SU-DHL-6 (cell line): ENCODE measurements around the gene NSF.

Experiments used
- H2AFZ ChIP-seq: fragments of 200-600 bp; sonication (generic); 2 replicates; pipeline ENCODE4 v1.6.1; 2014; ENCODE audit warnings: low read depth, mild to moderate bottlenecking, moderate library complexity, mixed read lengths, antibody characterized with exemption, low read length; ENCODE audit not compliant: severe bottlenecking
- H3F3A ChIP-seq: fragments of 200-600 bp; shearing (Covaris generic); 2 replicates; pipeline ENCODE4 v1.6.0; 2016; ENCODE audit warnings: antibody characterized with exemption, mild to moderate bottlenecking; ENCODE audit not compliant: insufficient read depth
- H3K27ac ChIP-seq: fragments of 200-600 bp; sonication (generic); 2 replicates; pipeline ENCODE4 v1.5.1; 2016; ENCODE audit warnings: low read depth, mild to moderate bottlenecking, low read length, moderate library complexity, mixed read lengths
- H3K27me3 ChIP-seq: fragments of 200-600 bp; sonication (generic), shearing (Covaris generic); 2 replicates; pipeline ENCODE4 v1.6.0; 2014; ENCODE audit warnings: mild to moderate bottlenecking, low read length
- H3K36me3 ChIP-seq: fragments of 200-600 bp; sonication (generic); 2 replicates; pipeline ENCODE4 v1.6.1; 2014; ENCODE audit warnings: mild to moderate bottlenecking, low read length, mixed read lengths
- H3K4me2 ChIP-seq: fragments of 300-600, 200-600 bp; shearing (Covaris generic), sonication (generic); 2 replicates; pipeline ENCODE4 v1.6.0; 2014; ENCODE audit warnings: low read length, low read depth, mild to moderate bottlenecking; ENCODE audit not compliant: poor library complexity, severe bottlenecking
- H3K4me3 ChIP-seq: fragments of 200-600 bp; sonication (generic); 2 replicates; pipeline ENCODE4 v1.5.1; 2014; ENCODE audit warnings: antibody characterized with exemption, low read length, mild to moderate bottlenecking, mixed read lengths; ENCODE audit not compliant: insufficient read depth, poor library complexity, severe bottlenecking
- H3K79me2 ChIP-seq: fragments of 200-600 bp; sonication (generic); 2 replicates; pipeline ENCODE4 v1.6.1; 2014; ENCODE audit warnings: mild to moderate bottlenecking, low read length, moderate library complexity; ENCODE audit not compliant: insufficient read depth
- H3K9ac ChIP-seq: fragments of 200-600 bp; sonication (generic); 2 replicates; pipeline ENCODE4 v1.7.0; 2014; ENCODE audit warnings: mild to moderate bottlenecking, low read length
- H3K9me2 ChIP-seq: fragments of 200-600 bp; sonication (generic); replicated peaks from 2 replicates; pipeline ENCODE4 v1.6.1; 2014; ENCODE audit warnings: low read length; ENCODE audit not compliant: insufficient read depth
- H3K9me3 ChIP-seq: fragments of 200-600 bp; sonication (generic); 2 replicates; pipeline ENCODE4 v1.6.1; 2014; ENCODE audit warnings: low read length, mixed read lengths; ENCODE audit not compliant: insufficient read depth
- H4K20me1 ChIP-seq: fragments of 200-600 bp; sonication (generic); 2 replicates; pipeline ENCODE4 v1.6.1; 2014; ENCODE audit warnings: low read depth, mild to moderate bottlenecking, antibody characterized with exemption, low read length, moderate library complexity, mixed read lengths
- EZH2phosphoT487 ChIP-seq: fragments of 200-600 bp; sonication (generic), shearing (Covaris generic); conservative IDR thresholded peaks from 2 replicates; pipeline ENCODE4 v1.6.1; 2018; ENCODE audit warnings: mild to moderate bottlenecking, antibody characterized with exemption, low read length, moderate library complexity, mixed read lengths
- TF ChIP-seq, protein P1 (sequence below): fragments of 200-600 bp; sonication (generic); IDR thresholded peaks from one replicate; pipeline ENCODE4 v1.5.1; 2017; ENCODE audit warnings: antibody characterized with exemption, mild to moderate bottlenecking, low read length, moderate library complexity; ENCODE audit not compliant: insufficient read depth, poor library complexity, severe bottlenecking

Gene NSF

DNA sequence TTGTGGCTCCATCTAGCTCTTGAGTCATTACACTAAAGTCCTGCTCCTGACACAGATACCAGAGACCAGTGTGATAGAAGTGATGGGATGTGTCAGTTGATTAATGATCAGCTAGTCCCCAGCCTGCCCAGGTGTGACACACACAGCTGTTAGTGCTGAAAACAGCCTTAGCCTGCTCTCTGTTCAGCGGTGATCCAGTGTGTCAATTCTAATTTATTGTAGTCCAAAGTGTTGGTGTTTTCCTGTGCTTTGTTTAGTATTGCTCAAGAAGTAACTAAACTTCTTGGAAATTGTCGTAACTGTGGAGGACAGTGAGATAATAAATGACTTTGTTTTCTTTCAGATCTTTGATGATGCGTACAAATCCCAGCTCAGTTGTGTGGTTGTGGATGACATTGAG is 135.7 kb downstream of the NSF start:
- Histone ChIP-seq H3K4me3 (no peak overlapping the region), H3K4me2 (no peak overlapping the region), H3K27ac (no peak overlapping the region), H3K36me3 (peaks cover 20% of the 10 kb centered on the region), H3F3A (no peaks in the 10 kb centered on the region), H3K9me2 (no peaks in the 10 kb centered on the region), H3K79me2 (no peaks in the 10 kb centered on the region), H4K20me1 (no peaks in the 10 kb centered on the region), H2AFZ (no peak overlapping the region), H3K27me3 (no peaks in the 10 kb centered on the region), H3K9me3 (no peaks in the 10 kb centered on the region), H3K9ac (no peak overlapping the region)
- TF ChIP-seq, protein P1, sequence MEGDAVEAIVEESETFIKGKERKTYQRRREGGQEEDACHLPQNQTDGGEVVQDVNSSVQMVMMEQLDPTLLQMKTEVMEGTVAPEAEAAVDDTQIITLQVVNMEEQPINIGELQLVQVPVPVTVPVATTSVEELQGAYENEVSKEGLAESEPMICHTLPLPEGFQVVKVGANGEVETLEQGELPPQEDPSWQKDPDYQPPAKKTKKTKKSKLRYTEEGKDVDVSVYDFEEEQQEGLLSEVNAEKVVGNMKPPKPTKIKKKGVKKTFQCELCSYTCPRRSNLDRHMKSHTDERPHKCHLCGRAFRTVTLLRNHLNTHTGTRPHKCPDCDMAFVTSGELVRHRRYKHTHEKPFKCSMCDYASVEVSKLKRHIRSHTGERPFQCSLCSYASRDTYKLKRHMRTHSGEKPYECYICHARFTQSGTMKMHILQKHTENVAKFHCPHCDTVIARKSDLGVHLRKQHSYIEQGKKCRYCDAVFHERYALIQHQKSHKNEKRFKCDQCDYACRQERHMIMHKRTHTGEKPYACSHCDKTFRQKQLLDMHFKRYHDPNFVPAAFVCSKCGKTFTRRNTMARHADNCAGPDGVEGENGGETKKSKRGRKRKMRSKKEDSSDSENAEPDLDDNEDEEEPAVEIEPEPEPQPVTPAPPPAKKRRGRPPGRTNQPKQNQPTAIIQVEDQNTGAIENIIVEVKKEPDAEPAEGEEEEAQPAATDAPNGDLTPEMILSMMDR, result no peak
- no peak for TF ChIP-seq EZH2phosphoT487

DNA sequence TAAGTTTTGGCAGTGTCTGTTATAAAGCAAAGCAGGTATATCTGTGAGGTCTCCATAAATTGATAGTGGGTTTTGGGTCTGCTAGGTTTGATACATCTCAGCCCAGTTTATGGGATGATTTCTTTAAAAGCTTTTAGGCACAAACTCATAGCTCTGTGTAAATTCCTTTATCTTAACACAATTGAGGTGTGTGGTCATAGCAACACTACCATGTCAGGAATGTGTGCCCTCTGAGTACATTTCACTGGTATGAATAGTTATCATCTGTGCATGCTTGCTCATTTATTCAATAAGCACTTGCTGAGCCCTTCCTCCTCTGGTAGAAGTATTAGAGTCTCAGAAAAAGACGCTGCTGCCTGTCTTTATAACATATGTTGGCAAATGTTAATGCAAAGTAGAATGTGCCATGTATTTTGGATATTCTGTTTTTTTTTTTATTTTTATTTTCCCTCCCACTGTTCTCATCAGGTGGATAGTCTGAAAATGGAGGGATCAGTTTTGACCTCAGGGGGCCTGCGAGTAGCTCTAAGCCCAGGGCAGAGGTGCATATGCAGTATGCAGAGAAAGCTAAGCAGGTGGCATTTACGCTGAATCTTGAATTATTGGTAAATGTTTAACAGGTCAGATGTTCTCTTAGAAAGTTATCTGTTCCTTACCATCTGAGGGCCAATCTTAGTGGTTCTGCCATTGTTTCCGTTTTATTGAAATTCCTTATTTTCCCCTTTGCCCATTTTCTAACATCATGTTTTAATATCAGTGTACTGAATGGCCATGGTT is 137.3 kb downstream of the NSF start:
- Histone ChIP-seq H4K20me1 (no peaks in the 10 kb centered on the region), H3K27me3 (no peaks in the 10 kb centered on the region), H3K36me3 (peaks cover 20% of the 10 kb centered on the region), H3K9ac (no peak overlapping the region), H3K9me3 (no peaks in the 10 kb centered on the region), H3K79me2 (no peaks in the 10 kb centered on the region), H3K4me3 (no peak overlapping the region), H2AFZ (no peak overlapping the region), H3K27ac (no peak overlapping the region), H3F3A (no peaks in the 10 kb centered on the region), H3K4me2 (no peak overlapping the region), H3K9me2 (no peaks in the 10 kb centered on the region)
- no peak for TF ChIP-seq EZH2phosphoT487
- TF ChIP-seq, protein P1, result no peak

DNA sequence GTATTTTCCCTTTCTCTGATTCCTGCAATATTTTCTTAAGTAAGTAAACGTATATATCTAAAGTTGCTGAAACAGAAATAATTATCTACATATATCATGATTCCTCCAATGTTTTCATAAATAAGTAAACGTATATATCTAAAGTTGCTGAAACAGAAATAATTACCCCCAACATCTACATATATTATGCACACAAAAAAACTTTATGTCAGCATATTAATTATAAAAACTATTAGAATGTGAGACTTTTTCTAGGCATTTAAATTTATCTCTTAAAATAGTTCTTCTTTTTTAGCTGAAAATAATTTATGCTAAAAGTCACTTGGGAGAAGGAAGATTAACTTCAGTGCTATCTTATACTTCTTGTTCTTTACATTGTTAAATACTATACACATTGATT is 139.6 kb downstream of the NSF start:
- H3K9me3 ChIP-seq, result no peaks in the 10 kb centered on the region
- H3K9ac ChIP-seq, result no peak overlapping the region
- H3K4me3 ChIP-seq, result no peak overlapping the region
- H3F3A ChIP-seq, result 0 out of 2 replicates have a peak, but pooled peaks cover 2% of the 10 kb centered on the region
- no peaks in the 10 kb centered on the region for H3K9me2 ChIP-seq
- H3K4me2 ChIP-seq, result no peak overlapping the region
- no peaks in the 10 kb centered on the region for H3K27me3 ChIP-seq
- peaks cover 20% of the 10 kb centered on the region for H3K36me3 ChIP-seq
- H4K20me1 ChIP-seq, result no peaks in the 10 kb centered on the region
- H3K79me2 ChIP-seq, result no peaks in the 10 kb centered on the region
- H3K27ac ChIP-seq, result no peak overlapping the region
- TF ChIP-seq, protein P1, result no peak
- no peak for TF ChIP-seq EZH2phosphoT487
- no peak overlapping the region for H2AFZ ChIP-seq
